ENCODE data around the gene PNPLA1. TPM values are rescaled to one million over a fixed set of nuclear protein-coding genes. Genes with fewer than 3 reads are reported as not detected.

PNPLA1 gene, protein sequence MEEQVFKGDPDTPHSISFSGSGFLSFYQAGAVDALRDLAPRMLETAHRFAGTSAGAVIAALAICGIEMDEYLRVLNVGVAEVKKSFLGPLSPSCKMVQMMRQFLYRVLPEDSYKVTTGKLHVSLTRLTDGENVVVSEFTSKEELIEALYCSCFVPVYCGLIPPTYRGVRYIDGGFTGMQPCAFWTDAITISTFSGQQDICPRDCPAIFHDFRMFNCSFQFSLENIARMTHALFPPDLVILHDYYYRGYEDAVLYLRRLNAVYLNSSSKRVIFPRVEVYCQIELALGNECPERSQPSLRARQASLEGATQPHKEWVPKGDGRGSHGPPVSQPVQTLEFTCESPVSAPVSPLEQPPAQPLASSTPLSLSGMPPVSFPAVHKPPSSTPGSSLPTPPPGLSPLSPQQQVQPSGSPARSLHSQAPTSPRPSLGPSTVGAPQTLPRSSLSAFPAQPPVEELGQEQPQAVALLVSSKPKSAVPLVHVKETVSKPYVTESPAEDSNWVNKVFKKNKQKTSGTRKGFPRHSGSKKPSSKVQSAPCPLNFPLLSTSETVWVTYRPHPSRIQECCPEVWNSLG
- 1 to 10 TPM in 3 of 4 donors, under 1 TPM in 1; 0.11 to 2.7 (median 2.4) TPM for polyA plus RNA-seq (ENCODE audit: insufficient read length in 4 of 4)

DNA sequence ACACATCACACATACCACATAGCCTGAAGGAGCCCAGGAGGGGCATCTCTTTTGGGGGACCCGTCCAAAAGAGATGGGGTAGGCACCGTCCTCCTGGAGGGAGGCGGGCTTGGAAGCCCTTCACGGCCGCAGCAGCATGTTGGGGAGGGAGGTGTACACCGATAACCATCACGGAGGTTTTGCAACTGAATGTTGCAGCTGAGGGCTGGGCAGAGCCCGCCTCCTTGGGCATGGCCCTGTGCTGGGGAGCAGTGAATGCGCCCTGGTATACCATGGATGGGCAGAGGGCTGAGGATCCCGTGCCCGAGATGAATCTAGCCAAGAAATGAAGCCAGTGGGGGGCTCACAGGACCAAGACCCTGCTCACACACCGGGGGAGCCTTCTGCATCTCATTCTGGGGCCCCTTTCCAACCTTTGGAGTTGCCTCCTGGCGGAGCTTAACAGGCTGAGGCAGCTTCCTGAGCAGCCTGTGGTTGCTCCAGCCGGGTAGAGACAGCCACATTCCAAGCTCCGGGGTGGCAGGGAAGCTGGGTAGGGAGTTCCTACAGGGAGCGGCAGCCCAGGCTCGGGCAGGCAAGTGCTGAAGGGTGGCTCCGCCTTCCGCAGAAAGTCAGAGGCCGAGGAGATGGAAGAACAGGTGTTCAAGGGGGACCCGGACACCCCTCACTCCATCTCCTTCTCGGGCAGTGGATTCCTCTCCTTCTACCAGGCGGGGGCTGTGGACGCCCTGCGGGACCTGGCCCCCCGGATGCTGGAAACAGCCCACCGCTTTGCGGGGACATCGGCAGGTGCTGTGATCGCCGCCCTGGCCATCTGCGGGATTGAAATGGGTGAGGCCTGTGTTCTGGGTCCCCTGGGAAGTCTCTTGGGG is at the start of gene PNPLA1:
TSS of gene PNPLA1 (plus strand) at position 227 of the 872 bp plus-strand sequence. CDS start at position 627, 400 bp downstream.
- DNase-seq (ENCODE audit: low read depth in 4 of 4, low spot score in 3 of 4) = no peak

DNA sequence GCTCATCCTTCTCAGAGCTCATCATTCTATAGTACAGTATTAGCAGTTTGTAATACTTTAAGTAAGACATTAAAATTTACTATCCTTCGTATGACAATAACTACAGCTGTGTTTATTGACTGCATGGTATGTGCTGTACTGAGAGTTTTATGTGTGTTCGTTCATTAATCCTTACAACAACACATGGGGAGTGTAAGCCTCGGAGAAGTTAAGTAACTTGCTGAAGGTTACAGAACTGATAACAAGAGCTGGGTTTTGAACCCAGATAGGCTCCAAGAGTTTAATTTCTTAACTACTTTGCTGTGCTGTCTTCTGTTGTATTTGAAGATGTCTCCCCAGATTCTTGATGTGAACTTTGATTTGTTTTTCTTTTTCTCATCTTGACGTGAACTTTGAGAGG is 49.6 kb upstream of the PNPLA1 start:
- no peak for DNase-seq (ENCODE audit: low read depth in 4 of 4, low spot score in 3 of 4)

DNA sequence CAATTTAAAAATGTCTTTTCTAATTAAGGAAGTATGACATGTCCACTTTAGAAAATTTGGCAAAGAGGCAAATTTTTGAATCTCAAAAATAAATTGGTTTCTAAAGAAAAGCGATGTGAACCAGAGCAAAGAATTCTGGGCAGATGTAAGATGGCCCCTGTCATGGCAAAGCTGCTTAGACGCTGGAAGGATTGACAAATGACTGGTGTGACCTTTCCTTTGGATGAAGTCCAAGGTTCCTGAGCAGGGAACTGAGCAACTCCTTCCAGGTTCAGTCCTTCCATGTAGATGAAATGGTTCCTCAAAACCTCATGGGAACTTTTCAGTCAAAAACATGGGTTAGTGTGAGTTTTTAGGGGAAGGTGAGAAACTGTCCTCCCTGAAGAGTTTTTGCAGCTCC is 48.2 kb upstream of the PNPLA1 start:
- DNase-seq (ENCODE audit: low read depth in 4 of 4, low spot score in 3 of 4) = no peak

DNA sequence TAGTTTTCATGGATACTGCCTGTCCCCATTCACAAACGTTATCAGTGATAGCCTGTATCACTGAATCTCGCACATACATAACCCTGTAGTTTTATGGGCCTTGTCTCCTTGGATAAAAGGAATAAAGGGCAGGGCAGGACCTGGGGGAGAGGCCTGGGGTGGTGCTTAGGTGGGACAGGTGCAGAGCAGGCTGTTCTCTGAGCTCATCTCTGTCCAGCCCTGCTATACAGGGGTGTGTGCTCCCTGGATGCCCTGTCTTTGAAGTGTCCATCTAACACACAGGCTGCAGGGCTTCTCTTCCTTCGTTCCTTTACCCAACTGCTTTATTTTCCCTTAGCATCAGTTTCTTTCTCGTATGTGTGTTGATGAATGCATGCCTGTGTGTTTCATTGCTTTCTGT is 46.9 kb upstream of the PNPLA1 start:
- no peak for DNase-seq (ENCODE audit: low read depth in 4 of 4, low spot score in 3 of 4)

DNA sequence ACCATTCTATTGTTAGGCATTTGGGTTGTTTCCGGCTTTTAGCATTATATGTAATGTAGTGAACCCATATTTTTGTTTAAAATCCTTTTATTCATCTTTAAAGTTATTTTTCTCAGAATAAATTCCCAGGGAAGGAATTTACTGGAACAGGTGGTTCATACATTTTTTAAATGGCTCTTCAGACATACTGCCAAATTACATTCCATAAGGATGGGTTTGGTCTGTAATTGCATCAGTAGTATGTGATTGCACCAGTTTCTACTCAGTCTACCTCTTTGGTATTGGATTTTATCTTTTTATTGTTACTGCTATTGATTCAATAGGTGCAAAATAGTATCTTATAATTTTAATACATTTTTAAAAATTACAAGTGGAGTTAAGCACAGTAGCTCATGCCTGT is 46.2 kb upstream of the PNPLA1 start:
- DNase-seq (ENCODE audit: low read depth in 4 of 4, low spot score in 3 of 4) = no peak

DNA sequence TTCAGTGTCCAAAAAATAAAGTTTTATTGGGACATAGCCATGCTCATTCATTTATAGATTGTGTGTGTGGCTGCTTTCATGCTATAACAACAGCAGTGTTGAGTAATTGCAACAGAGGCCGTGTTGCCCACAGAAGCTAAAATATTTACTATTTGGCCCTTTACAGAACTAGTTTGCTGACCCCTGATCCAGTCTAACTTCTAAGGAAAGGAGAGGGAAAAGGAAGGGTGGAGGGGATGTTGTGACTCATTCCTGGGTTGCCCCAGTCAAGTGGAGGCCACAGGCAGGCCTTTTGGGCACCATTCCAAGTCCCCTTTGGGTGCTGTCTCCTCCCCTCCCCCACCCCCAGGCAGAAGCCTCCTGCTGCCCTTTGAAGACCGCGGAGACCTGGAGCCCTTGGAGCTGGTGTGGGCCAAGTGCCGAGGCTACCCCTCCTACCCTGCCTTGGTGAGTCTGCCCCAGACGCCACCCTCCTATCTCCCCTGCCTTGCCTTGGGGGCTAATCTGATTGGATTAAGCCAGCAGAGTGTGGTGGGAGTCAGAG is 44.9 kb upstream of the PNPLA1 start:
- no peak for DNase-seq (ENCODE audit: low read depth in 4 of 4, low spot score in 3 of 4)

DNA sequence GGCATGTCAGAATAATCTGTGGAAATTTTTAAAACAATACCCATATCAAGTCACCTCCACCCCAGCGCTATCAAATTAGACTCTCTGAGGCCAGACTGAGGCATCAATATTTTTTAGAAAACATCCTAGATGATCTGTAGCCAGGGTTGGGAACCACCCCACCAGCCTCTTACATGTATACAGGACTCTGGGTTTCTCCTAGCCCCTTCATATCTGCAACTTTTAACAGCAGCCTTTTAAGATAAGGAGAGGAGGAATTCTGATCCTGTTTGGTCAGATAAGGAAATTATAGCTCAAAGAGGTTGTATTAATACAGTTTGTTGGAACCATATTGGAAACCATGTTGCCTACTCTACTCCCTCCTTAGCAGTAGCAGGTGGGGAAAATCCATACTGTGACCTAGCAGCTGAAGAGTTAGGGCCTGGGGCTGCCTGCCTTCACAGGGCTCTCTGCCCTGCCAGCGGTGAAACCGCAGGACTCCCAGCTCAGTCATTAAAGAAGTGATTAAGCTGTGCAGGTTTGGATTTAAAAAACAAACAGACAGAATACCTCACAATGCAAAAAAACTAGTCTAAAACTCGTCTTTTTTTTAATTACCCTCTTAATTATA is 43.3 kb upstream of the PNPLA1 start:
- no peak for DNase-seq (ENCODE audit: low read depth in 4 of 4, low spot score in 3 of 4)

DNA sequence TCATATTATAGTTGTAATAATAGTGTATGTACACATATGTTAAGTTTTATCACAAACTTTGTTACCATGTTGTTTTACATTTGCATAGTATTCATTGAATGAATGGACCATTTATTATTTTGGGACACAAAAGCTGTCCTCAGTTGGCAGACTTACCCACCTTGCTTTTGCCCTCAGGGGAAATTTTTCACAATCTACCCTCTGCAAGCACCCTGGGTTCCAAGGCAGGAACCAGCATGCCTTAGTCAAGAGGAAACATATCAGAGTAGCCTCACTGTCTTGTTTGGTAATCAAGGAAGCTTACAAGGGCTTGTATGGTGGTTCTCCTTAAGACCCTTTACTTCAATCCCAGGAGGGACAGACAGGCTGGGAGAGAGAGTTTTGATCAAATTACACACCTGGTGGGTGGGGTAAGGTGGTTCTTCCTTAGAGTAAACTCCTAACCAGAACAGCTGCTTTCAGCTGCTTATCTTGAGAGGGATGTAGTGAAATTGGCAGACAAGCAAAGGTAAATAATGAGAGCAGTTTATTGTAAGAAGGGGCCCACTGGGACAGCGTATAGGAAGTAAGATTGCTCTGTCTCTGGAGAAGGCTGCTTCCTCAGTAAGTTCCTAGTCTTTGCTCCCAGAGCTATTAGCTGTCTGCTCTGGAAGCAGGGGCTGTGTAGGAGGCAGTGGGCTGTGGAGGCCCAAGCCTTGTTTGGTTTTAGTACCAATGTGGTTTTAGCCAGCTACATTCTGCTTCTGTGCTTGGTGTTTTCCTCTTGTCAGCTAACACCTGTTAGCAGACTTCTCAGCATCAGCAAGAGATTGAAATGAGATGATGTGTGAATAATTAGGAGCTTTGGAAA is 42.3 kb upstream of the PNPLA1 start:
- DNase-seq (ENCODE audit: low read depth in 4 of 4, low spot score in 3 of 4) = no peak

DNA sequence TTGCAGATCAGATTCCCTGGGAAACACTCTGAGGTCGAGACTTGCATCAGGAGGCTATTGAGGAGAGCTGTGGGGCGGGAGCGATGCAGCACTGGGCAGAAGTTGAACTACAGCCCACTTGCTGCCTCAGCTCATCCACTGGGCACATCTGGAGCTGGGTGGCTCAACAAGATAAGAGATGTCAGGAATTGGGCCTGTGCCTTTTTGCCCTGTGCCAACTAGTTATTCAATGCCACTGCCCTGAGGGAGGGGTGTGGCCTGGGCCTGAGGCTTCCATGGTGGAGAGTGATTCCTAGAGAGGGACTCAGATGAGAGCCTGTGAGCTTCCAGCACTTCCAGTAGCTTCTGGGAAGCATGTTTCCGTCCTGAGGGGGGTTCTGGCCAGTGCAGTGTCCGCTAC is 40.6 kb upstream of the PNPLA1 start:
- DNase-seq (ENCODE audit: low read depth in 4 of 4, low spot score in 3 of 4) = no peak

DNA sequence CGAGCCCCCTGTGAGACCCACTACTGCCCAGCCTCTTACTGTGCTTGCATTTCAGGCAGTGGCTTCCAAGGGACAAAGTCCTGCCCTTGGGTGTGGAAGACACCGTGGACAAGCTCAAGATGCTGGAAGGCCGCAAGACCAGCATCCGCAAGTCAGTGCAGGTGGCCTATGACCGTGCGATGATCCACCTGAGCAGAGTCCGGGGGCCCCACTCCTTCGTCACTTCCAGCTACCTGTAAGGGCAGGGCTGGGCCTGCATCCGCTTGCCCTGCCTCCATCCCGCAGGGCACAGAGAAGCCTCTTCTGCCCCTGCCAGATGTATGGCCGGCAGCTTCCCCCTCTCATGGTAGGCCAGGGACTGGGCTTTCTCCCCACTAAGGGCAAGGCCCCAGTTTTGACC is 39.5 kb upstream of the PNPLA1 start:
- DNase-seq (ENCODE audit: low read depth in 4 of 4, low spot score in 3 of 4) = no peak

DNA sequence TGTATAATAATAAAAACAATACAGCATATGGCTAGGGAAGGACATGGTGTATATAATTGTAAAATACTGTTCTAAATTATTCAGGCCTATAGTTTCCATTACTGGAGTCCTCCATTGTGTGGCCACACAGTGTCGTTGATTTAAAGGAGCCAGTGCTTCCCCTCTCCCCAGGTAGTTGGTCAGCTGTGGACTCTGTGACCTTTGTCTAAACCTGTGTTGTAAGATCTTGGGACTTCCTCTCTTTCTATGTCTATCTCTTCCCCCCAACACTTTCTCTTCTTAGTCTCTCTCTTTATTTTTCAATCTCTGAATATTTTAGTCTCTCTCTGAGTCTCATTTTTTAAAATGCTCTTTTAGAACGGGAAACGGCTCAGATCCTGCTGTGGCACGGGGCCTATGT is 37.7 kb upstream of the PNPLA1 start:
- DNase-seq (ENCODE audit: low read depth in 4 of 4, low spot score in 3 of 4) = no peak

DNA sequence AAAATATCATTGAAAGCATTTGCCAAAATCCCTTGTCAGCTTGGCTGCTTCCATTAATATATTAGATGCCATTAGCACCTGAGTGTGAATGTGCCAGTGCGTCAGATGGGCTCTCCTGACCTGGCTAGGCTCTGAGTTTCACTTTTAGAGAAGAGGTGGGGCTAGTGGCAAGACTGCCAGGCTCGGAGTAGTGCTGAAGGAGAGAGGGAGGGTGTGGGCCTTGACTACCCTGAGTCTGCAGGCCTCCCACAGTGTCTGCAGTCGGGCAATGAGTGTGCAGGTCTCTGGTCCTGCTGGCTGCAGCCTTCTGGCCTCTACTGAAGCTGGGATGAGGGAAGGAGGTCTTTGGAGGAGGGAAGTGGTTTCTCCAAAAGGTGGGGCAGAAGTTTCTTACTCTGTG is 34.6 kb upstream of the PNPLA1 start:
- no peak for DNase-seq (ENCODE audit: low read depth in 4 of 4, low spot score in 3 of 4)

DNA sequence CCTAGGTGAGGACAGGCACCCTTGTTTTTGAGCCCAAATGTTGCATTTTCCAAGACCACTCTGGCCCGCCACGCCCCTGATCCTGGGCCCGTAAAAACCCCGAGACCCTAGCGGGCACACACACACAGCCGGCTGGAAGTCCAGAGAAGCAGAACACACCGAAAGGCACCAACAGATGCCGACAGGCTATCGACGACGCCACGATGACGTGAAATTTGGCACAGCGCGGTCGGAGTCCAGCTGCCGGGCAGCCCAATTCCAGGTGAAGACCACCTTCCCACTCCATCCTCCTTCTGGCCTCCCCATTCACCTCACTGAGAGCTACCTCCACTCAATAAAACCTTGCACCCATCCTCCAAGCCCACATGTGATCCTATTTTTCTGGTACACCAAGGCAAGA is 34.0 kb upstream of the PNPLA1 start:
- DNase-seq (ENCODE audit: low read depth in 4 of 4, low spot score in 3 of 4) = no peak

DNA sequence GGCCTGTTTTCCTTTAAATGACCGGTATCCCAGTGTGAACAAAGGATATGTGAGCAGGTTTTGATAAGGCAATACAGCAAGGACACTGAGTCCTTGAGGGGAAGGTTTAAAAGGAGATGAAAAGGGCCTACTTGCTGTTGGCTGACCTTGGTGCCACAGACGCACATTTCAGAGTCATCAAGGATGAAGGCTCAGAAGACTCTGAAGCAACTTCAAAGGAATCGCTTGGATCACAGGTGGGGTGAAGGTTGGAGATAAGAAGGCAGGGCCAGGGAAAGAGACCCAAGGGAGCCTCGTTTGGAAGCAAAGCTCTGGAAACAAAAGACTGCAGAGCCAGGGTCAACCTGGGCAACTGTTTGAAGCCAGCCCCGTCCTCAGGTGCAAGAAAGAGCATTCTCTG is 30.1 kb upstream of the PNPLA1 start:
- no peak for DNase-seq (ENCODE audit: low read depth in 4 of 4, low spot score in 3 of 4)

DNA sequence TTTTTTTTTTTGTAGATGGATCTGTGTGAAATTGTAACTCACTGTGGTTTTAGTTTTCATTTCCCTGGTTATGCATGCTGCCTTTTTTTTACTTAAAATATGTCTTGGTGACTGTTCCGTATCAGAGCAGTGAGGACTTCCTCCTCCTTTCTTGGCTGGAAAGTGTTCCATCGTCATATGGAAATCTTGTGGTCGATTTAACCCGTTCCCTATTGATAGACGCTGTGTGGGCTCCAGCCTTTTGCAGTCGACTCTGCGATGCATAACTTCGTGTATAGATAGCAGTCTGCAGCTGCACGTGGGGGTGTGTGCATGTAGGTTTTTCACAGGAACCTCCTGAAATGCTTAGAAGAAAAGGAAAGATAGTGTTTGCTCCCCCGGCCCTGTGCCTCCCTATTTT is 28.1 kb upstream of the PNPLA1 start:
- DNase-seq (ENCODE audit: low read depth in 4 of 4, low spot score in 3 of 4) = no peak

DNA sequence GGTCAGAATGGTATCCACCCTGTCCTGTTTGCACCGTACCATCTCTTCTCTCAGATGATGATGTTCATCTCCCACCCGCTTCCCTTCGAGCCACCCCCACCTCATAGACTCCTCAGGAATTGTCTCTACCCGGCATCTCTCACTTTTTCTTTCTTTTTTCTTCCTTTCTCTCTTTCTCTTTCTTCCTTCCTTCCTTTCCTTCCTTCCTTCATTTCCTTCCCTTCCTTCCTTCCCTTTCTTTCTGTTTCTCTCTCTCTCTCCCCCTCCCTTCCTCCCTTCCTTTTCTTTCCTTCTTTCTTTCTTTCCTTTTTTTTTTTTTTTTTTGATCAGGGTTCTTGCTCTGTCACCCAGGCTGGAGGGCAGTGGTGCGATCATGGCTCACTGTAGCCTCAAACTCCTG is 27.7 kb upstream of the PNPLA1 start:
- no peak for DNase-seq (ENCODE audit: low read depth in 4 of 4, low spot score in 3 of 4)

DNA sequence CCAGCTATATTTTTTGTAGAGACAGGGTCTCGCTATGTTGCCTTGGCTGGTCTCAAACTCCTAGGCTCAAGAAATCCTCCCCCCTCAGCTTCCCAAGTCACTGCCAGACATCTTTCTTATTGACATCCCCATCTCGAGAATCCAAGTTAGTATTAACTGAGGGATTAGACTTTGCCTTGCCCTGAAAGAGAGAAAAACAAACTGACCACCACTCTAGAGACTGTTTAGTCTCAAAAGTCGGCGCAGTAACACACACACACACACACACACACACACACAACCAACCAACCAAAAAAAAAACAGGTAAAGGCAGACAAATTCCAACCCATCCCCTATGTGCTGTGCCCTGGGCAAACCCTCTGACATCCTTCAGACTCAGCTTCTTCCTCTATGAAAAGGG is 27.2 kb upstream of the PNPLA1 start:
- DNase-seq (ENCODE audit: low read depth in 4 of 4, low spot score in 3 of 4) = no peak

DNA sequence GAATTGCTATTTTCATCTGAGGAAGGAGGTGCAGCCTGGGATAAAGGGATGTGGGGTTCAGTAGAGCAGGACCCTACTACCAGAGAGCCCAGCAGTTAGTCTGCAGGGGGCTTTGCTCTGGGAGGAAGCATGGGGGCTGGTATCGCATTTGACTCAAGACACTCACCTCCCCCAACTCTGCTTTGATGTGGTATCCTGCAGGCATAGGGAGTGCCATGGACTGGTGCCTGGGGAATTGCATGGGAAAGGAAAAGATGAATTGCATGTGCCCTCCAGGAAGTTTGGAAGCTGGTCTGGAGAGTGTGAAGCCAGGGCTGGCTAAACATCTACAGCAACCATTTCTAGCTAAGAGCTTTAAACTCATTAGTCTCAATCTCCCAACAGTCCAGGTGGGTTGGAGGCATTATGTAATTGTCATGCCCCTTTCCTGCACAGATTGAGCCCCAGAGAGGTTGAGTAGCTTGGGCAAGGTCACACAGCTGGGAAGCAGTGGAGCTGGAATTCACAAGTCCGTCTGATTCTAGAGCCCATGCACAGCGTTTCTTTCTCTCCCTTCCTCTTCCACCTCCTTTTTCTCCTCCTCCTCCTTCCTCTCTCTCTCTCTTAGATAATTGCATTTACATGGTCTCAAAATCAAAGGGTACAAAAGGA is 26.2 kb upstream of the PNPLA1 start:
- no peak for DNase-seq (ENCODE audit: low read depth in 4 of 4, low spot score in 3 of 4)

DNA sequence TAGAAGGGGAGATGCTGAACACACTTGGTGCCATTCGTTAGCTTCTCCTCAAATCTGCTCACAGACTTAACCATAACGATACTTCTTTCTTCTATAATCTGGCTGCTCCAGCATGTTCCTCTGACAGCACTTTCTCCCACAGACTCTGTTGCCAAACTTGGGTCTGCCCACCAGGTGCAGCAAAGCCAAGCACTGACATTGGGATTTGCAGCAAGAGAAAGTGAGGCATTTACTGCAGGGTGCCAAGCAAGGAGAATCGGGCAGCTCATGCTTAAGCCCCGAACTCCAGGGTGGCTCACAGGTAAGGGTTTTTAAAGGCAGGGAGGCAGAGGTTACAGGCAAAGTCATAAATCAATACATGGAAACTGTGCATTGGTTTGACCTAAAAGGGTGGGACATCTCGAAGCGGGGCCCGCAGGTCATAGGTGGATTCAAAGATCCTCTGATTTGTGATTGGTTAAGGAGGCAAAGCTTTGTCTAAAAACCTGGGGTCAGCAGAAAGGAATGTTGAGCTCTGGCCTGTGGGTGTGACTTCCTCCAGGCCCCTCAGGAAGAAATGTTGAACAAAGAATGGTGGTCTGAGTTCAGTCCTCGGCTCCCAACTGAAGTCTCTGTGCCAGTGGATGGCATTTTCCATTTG is 25.1 kb upstream of the PNPLA1 start:
- DNase-seq (ENCODE audit: low read depth in 4 of 4, low spot score in 3 of 4) = no peak
